ENCODE data around the gene AGTPBP1. TPM values are rescaled to one million over a fixed set of nuclear protein-coding genes. Genes with fewer than 3 reads are reported as not detected.

Gene AGTPBP1
- total and polyA plus RNA-seq, 2 experiments from 2014 or later, result 31.4 to 58.0 TPM

DNA sequence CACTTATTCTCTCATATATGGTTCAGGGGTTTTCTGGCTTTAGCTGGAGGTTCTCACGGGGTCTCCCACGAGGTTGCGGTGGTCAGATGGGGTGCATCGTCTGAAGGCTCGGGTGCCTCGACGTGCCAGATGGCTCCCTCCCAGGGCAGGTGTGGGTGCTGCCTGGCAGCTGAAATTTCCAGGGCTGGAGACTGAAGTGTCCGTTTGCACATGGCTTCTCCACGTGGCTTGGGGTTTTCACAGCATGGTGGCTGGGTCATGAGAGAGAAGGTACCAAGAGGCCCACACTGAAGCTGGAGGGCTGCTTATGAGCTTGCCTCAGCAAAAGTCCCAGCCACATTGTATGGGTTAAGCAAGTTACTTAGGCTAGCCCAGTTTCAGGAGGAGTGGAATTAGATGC is 218.6 kb downstream of the AGTPBP1 start:
- no peaks in the 10 kb centered on the region for H3K4me1 ChIP-seq (ENCODE audit: insufficient read depth)
- Mint-ChIP-seq H3K4me1 (peaks cover 5% of the 10 kb centered on the region; the same call in 2 of the 3 replicates), H3K9me3 (no peaks in the 10 kb centered on the region), H3K4me3 (peak overlapping the region; percentile 81), H3K36me3 (ENCODE audit: low read depth) (no peaks in the 10 kb centered on the region), H3K27me3 (ENCODE audit: insufficient read depth, low read depth, poor library complexity) (peaks cover 34% of the 10 kb centered on the region), H3K27ac (no peak overlapping the region)
- no peaks in the 10 kb centered on the region for H4K20me1 ChIP-seq (replicated peaks; ENCODE audit: insufficient read depth)
- H3K4me2 ChIP-seq, result peak overlapping the region; percentile 93
- H3K36me3 ChIP-seq (ENCODE audit: insufficient read depth), result no peaks in the 10 kb centered on the region
- H3K27me3 ChIP-seq (ENCODE audit: insufficient read depth), result peaks cover 34% of the 10 kb centered on the region
- H3K4me3 ChIP-seq, result peak overlapping the region; percentile 80
- H3F3A ChIP-seq (replicated peaks; ENCODE audit: low read depth), result 0 out of 2 replicates have a peak, but pooled peaks cover 4% of the 10 kb centered on the region
- ATAC-seq (peak; percentile 9; the same call in 2 of the 3 replicates), DNase-seq (ENCODE audit: low spot score) (no peak)
- H3K27ac ChIP-seq (ENCODE audit: low read depth), result no peak overlapping the region
- TF ChIP-seq, protein P1, sequence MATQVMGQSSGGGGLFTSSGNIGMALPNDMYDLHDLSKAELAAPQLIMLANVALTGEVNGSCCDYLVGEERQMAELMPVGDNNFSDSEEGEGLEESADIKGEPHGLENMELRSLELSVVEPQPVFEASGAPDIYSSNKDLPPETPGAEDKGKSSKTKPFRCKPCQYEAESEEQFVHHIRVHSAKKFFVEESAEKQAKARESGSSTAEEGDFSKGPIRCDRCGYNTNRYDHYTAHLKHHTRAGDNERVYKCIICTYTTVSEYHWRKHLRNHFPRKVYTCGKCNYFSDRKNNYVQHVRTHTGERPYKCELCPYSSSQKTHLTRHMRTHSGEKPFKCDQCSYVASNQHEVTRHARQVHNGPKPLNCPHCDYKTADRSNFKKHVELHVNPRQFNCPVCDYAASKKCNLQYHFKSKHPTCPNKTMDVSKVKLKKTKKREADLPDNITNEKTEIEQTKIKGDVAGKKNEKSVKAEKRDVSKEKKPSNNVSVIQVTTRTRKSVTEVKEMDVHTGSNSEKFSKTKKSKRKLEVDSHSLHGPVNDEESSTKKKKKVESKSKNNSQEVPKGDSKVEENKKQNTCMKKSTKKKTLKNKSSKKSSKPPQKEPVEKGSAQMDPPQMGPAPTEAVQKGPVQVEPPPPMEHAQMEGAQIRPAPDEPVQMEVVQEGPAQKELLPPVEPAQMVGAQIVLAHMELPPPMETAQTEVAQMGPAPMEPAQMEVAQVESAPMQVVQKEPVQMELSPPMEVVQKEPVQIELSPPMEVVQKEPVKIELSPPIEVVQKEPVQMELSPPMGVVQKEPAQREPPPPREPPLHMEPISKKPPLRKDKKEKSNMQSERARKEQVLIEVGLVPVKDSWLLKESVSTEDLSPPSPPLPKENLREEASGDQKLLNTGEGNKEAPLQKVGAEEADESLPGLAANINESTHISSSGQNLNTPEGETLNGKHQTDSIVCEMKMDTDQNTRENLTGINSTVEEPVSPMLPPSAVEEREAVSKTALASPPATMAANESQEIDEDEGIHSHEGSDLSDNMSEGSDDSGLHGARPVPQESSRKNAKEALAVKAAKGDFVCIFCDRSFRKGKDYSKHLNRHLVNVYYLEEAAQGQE (IDR thresholded peaks at IDR 0.05; ENCODE audit: unreplicated experiment), result no peak
- TF ChIP-seq, protein P2, sequence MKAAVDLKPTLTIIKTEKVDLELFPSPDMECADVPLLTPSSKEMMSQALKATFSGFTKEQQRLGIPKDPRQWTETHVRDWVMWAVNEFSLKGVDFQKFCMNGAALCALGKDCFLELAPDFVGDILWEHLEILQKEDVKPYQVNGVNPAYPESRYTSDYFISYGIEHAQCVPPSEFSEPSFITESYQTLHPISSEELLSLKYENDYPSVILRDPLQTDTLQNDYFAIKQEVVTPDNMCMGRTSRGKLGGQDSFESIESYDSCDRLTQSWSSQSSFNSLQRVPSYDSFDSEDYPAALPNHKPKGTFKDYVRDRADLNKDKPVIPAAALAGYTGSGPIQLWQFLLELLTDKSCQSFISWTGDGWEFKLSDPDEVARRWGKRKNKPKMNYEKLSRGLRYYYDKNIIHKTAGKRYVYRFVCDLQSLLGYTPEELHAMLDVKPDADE (IDR thresholded peaks at IDR 0.05), result no peak
- TF ChIP-seq POLR2AphosphoS5 (IDR thresholded peaks at IDR 0.05; ENCODE audit: low read depth) (no peak), JUNB (IDR thresholded peaks at IDR 0.05; ENCODE audit: unreplicated experiment) (no peak), STAT1 (IDR thresholded peaks at IDR 0.05; ENCODE audit: unreplicated experiment) (no peak), EZH2phosphoT487 (IDR thresholded peaks at IDR 0.05; ENCODE audit: unreplicated experiment) (no peak), CREB1 (CRISPR knock-in tag; IDR thresholded peaks at IDR 0.05; ENCODE audit: low read depth) (no peak), EZH2 (IDR thresholded peaks at IDR 0.05; ENCODE audit: low read depth, unreplicated experiment) (no peak), NANOG (IDR thresholded peaks at IDR 0.05; ENCODE audit: borderline replicate concordance) (no peak), ZNF331 (CRISPR knock-in tag; IDR thresholded peaks at IDR 0.05; ENCODE audit: low read depth) (no peak)
- TF ChIP-seq, protein P3, sequence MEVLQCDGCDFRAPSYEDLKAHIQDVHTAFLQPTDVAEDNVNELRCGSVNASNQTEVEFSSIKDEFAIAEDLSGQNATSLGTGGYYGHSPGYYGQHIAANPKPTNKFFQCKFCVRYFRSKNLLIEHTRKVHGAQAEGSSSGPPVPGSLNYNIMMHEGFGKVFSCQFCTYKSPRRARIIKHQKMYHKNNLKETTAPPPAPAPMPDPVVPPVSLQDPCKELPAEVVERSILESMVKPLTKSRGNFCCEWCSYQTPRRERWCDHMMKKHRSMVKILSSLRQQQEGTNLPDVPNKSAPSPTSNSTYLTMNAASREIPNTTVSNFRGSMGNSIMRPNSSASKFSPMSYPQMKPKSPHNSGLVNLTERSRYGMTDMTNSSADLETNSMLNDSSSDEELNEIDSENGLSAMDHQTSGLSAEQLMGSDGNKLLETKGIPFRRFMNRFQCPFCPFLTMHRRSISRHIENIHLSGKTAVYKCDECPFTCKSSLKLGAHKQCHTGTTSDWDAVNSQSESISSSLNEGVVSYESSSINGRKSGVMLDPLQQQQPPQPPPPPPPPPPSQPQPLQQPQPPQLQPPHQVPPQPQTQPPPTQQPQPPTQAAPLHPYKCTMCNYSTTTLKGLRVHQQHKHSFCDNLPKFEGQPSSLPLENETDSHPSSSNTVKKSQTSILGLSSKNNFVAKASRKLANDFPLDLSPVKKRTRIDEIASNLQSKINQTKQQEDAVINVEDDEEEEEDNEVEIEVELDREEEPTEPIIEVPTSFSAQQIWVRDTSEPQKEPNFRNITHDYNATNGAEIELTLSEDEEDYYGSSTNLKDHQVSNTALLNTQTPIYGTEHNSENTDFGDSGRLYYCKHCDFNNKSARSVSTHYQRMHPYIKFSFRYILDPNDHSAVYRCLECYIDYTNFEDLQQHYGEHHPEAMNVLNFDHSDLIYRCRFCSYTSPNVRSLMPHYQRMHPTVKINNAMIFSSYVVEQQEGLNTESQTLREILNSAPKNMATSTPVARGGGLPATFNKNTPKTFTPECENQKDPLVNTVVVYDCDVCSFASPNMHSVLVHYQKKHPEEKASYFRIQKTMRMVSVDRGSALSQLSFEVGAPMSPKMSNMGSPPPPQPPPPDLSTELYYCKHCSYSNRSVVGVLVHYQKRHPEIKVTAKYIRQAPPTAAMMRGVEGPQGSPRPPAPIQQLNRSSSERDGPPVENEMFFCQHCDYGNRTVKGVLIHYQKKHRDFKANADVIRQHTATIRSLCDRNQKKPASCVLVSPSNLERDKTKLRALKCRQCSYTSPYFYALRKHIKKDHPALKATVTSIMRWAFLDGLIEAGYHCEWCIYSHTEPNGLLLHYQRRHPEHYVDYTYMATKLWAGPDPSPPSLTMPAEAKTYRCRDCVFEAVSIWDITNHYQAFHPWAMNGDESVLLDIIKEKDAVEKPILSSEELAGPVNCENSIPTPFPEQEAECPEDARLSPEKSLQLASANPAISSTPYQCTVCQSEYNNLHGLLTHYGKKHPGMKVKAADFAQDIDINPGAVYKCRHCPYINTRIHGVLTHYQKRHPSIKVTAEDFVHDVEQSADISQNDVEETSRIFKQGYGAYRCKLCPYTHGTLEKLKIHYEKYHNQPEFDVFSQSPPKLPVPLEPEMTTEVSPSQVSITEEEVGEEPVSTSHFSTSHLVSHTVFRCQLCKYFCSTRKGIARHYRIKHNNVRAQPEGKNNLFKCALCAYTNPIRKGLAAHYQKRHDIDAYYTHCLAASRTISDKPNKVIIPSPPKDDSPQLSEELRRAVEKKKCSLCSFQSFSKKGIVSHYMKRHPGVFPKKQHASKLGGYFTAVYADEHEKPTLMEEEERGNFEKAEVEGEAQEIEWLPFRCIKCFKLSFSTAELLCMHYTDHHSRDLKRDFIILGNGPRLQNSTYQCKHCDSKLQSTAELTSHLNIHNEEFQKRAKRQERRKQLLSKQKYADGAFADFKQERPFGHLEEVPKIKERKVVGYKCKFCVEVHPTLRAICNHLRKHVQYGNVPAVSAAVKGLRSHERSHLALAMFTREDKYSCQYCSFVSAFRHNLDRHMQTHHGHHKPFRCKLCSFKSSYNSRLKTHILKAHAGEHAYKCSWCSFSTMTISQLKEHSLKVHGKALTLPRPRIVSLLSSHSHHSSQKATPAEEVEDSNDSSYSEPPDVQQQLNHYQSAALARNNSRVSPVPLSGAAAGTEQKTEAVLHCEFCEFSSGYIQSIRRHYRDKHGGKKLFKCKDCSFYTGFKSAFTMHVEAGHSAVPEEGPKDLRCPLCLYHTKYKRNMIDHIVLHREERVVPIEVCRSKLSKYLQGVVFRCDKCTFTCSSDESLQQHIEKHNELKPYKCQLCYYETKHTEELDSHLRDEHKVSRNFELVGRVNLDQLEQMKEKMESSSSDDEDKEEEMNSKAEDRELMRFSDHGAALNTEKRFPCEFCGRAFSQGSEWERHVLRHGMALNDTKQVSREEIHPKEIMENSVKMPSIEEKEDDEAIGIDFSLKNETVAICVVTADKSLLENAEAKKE (CRISPR knock-in tag; IDR thresholded peaks at IDR 0.05), result no peak
- peak overlapping the region; percentile 97 for H2AFZ ChIP-seq
- peaks cover 9% of the 10 kb centered on the region; the same call in 1 of the 2 replicates for H3K9me2 ChIP-seq (ENCODE audit: insufficient read depth)
- no peaks in the 10 kb centered on the region for H3K79me2 ChIP-seq (replicated peaks; ENCODE audit: insufficient read depth)
